Fibroblast of lung (primary cell): ENCODE data around the gene CCL3. TPM values are rescaled to one million over a fixed set of nuclear protein-coding genes. Genes with fewer than 3 reads are reported as not detected.

Source experiments
- DNase-seq, 2 donors: peaks; one replicate each; pipeline versions ENCODE4 v3.0.0 to v3.0.0-alpha.2; 2010; ENCODE audit warnings: low read depth in 2 of 2
- H2AFZ ChIP-seq: 2 replicates; pipeline ENCODE4 v1.5.1; 2012; ENCODE audit warnings: low read length, control low read depth, inconsistent platforms
- H3K27ac ChIP-seq: 2 replicates; pipeline ENCODE4 v1.5.1; 2011; ENCODE audit warnings: low read length, control low read depth; ENCODE audit not compliant: insufficient read depth
- H3K27me3 ChIP-seq: 2 replicates; pipeline ENCODE4 v1.5.1; 2011; ENCODE audit warnings: mild to moderate bottlenecking, low read length; ENCODE audit not compliant: control insufficient read depth, insufficient read depth
- H3K36me3 ChIP-seq: 2 replicates; pipeline ENCODE4 v1.5.1; 2011; ENCODE audit warnings: low read length; ENCODE audit not compliant: control insufficient read depth, insufficient read depth
- H3K4me1 ChIP-seq: 2 replicates; pipeline ENCODE4 v1.5.1; 2011; ENCODE audit warnings: low read length; ENCODE audit not compliant: control insufficient read depth, insufficient read depth; ENCODE audit errors: extremely low read depth
- H3K4me2 ChIP-seq: 2 replicates; pipeline ENCODE4 v1.5.1; 2011; ENCODE audit warnings: low read length, control low read depth; ENCODE audit not compliant: insufficient read depth; ENCODE audit errors: extremely low read depth
- H3K4me3 ChIP-seq, 4 experiments: fragments of 200-600 bp in 1 of 4; sonication (generic) in 1 of 4; replicated peaks in 1 of 4; 2 replicates each; pipeline ENCODE4 v1.5.1; 2011 to 2016; ENCODE audit warnings: low read length in 4 of 4, low read depth in 3 of 4, mild to moderate bottlenecking in 3 of 4, control low read depth in 2 of 4, inconsistent platforms in 1 of 4, mixed read lengths in 1 of 4; ENCODE audit not compliant: insufficient read depth in 1 of 4; ENCODE audit errors: control extremely low read depth in 1 of 4
- H3K79me2 ChIP-seq: 2 replicates; pipeline ENCODE4 v1.5.1; 2012; ENCODE audit warnings: mild to moderate bottlenecking, low read length, inconsistent platforms; ENCODE audit not compliant: control insufficient read depth, insufficient read depth
- H3K9ac ChIP-seq: 2 replicates; pipeline ENCODE4 v1.5.1; 2011; ENCODE audit warnings: mild to moderate bottlenecking, low read length, control low read depth; ENCODE audit not compliant: insufficient read depth
- H3K9me3 ChIP-seq: 2 replicates; pipeline ENCODE4 v1.5.1; 2012; ENCODE audit warnings: low read depth, low read length; ENCODE audit not compliant: control insufficient read depth, insufficient read depth
- H4K20me1 ChIP-seq: 2 replicates; pipeline ENCODE4 v1.5.1; 2011; ENCODE audit warnings: low read length; ENCODE audit not compliant: control insufficient read depth, insufficient read depth; ENCODE audit errors: extremely low read depth
- CTCF ChIP-seq, 2 donors: IDR thresholded peaks in 1 of 2; conservative IDR thresholded peaks in 1 of 2; 1 replicate in 1 of 2; 2 replicates in 1 of 2; pipeline ENCODE4 v1.5.1; 2011 to 2012; ENCODE audit warnings: low read length in 2 of 2, control low read depth in 1 of 2, inconsistent platforms in 1 of 2, low read depth in 1 of 2, mild to moderate bottlenecking in 1 of 2
- EZH2 ChIP-seq: IDR thresholded peaks from 2 replicates; pipeline ENCODE4 v1.5.1; 2012; ENCODE audit warnings: low read length, control low read depth, mild to moderate bottlenecking; ENCODE audit errors: missing control alignments
- polyA plus RNA-seq, 2 donors: library from polyadenylated mRNA; depleted of rRNA in 1 of 2; stranded (reverse) in 1 of 2; unstranded in 1 of 2; fragments of >200 nt; gene quantifications; 2 replicates each; pipeline ENCODE4 v1.2.1, GENCODE V29; 2011 to 2012; ENCODE audit warnings: missing spikeins in 1 of 2
- total RNA-seq: library from RNA; depleted of rRNA; stranded (reverse); fragments of >200 nt; gene quantifications from 2 replicates; pipeline ENCODE4 v1.2.1, GENCODE V29; 2014

CCL3 gene
- total and polyA plus RNA-seq, 2 donors (not counting 1 experiment from before 2014, with no cell fraction given), result not detected

- no peaks in the 10 kb centered on the region for H3K27me3 ChIP-seq
- DNase-seq, result no peak
- H2AFZ ChIP-seq, result no peak overlapping the region
- TF ChIP-seq EZH2 (no peak), CTCF (conservative IDR thresholded peaks at IDR 0.05 in 1 of 2, IDR thresholded peaks at IDR 0.05 in 1 of 2; ENCODE audit: low read depth in 1 of 2, low read length in 2 of 2) (no peak)
- H3K36me3 ChIP-seq, result no peaks in the 10 kb centered on the region
- no peak overlapping the region for H3K4me2 ChIP-seq
- H4K20me1 ChIP-seq, result no peaks in the 10 kb centered on the region
- no peak overlapping the region for H3K9ac ChIP-seq
- no peaks in the 10 kb centered on the region for H3K79me2 ChIP-seq
- H3K9me3 ChIP-seq, result no peaks in the 10 kb centered on the region
- H3K4me1 ChIP-seq, result no peaks in the 10 kb centered on the region
- no peak overlapping the region for H3K27ac ChIP-seq
- no peak overlapping the region for H3K4me3 ChIP-seq
Measured at GRCh38 chr17:36129616-36130015, 39.7 kb upstream of the CCL3 start.

GRCh38 chr17:36128411-36128978 is 38.6 kb upstream of the CCL3 start:
- no peaks in the 10 kb centered on the region for H3K27me3 ChIP-seq
- TF ChIP-seq CTCF (conservative IDR thresholded peaks at IDR 0.05 in 1 of 2, IDR thresholded peaks at IDR 0.05 in 1 of 2; ENCODE audit: low read depth in 1 of 2, low read length in 2 of 2), result no peak
- TF ChIP-seq EZH2, result no peak
- no peaks in the 10 kb centered on the region for H3K36me3 ChIP-seq
- DNase-seq, result no peak
- no peaks in the 10 kb centered on the region for H3K9me3 ChIP-seq
- H3K4me2 ChIP-seq, result no peak overlapping the region
- H3K4me1 ChIP-seq, result no peaks in the 10 kb centered on the region
- H3K9ac ChIP-seq, result no peak overlapping the region
- no peak overlapping the region for H2AFZ ChIP-seq
- no peak overlapping the region for H3K4me3 ChIP-seq
- no peaks in the 10 kb centered on the region for H3K79me2 ChIP-seq
- no peak overlapping the region for H3K27ac ChIP-seq
- H4K20me1 ChIP-seq, result no peaks in the 10 kb centered on the region

DNA sequence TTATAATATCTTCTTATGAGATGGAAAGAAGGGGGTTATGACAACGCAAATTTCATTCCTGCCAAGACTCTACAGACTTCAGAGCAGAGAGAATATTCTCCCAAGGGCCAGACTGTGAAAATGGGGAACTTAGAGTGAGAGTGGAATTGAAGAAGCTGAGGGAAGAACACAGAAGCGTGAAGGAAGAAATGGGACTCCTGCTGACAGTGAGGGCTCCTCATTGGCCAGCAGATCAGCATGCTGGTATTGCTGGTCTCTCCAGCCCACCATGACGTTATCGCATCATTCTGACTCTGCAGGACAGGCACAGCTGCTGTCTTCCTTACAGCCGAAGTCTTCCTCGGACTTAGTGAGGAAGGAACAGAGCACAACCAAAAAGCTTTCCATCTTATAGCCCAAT is 38.0 kb upstream of the CCL3 start:
- DNase-seq, result no peak
- no peak overlapping the region for H3K9ac ChIP-seq
- H3K36me3 ChIP-seq, result no peaks in the 10 kb centered on the region
- H3K79me2 ChIP-seq, result no peaks in the 10 kb centered on the region
- no peak overlapping the region for H3K4me3 ChIP-seq
- no peak overlapping the region for H3K4me2 ChIP-seq
- H3K9me3 ChIP-seq, result no peaks in the 10 kb centered on the region
- H2AFZ ChIP-seq, result no peak overlapping the region
- H4K20me1 ChIP-seq, result no peaks in the 10 kb centered on the region
- no peaks in the 10 kb centered on the region for H3K4me1 ChIP-seq
- no peak overlapping the region for H3K27ac ChIP-seq
- H3K27me3 ChIP-seq, result no peaks in the 10 kb centered on the region
- no peak for TF ChIP-seq CTCF (conservative IDR thresholded peaks at IDR 0.05 in 1 of 2, IDR thresholded peaks at IDR 0.05 in 1 of 2; ENCODE audit: low read depth in 1 of 2, low read length in 2 of 2)
